KMS-11 (cell line): ENCODE results near the gene TOX3.

Experiments used
- H2AFZ ChIP-seq: fragments of 200-600 bp; sonication (generic); 2 replicates; pipeline ENCODE4 v1.6.1; 2016; ENCODE audit warnings: antibody characterized with exemption, mixed run types, low read depth
- H3K27ac ChIP-seq: fragments of 200-600 bp; sonication (generic); 2 replicates; pipeline ENCODE4 v1.6.1; 2016; ENCODE audit warnings: mild to moderate bottlenecking, mixed run types
- H3K27me3 ChIP-seq: fragments of 200-600 bp; sonication (generic); 2 replicates; pipeline ENCODE4 v1.6.1; 2017; ENCODE audit warnings: mild to moderate bottlenecking, low read depth, mixed run types, moderate library complexity; ENCODE audit not compliant: insufficient read depth
- H3K36me3 ChIP-seq: fragments of 200-600 bp; sonication (generic); 2 replicates; pipeline ENCODE4 v1.6.1; 2017; ENCODE audit warnings: mild to moderate bottlenecking, mixed run types; ENCODE audit not compliant: insufficient read depth
- H3K4me1 ChIP-seq: fragments of 200-600 bp; sonication (generic); 2 replicates; pipeline ENCODE4 v1.6.1; 2016; ENCODE audit warnings: mild to moderate bottlenecking, low read depth, mixed run types; ENCODE audit not compliant: poor library complexity, severe bottlenecking
- H3K4me2 ChIP-seq: fragments of 200-600 bp; sonication (generic); 2 replicates; pipeline ENCODE4 v1.7.0; 2016; ENCODE audit warnings: mild to moderate bottlenecking, mixed run types
- H3K4me3 ChIP-seq: fragments of 200-600 bp; sonication (generic); IDR thresholded peaks from 2 replicates; pipeline ENCODE4 v1.6.1; 2017; ENCODE audit warnings: low read depth, low read length, mixed read lengths; ENCODE audit not compliant: insufficient read depth
- H3K79me2 ChIP-seq: fragments of 200-600 bp; sonication (generic); 2 replicates; pipeline ENCODE4 v1.6.1; 2016; ENCODE audit warnings: low read depth, mixed run types; ENCODE audit not compliant: insufficient read depth
- H3K9ac ChIP-seq: fragments of 200-600 bp; sonication (generic); 2 replicates; pipeline ENCODE4 v1.6.1; 2016; ENCODE audit warnings: mild to moderate bottlenecking, mixed run types
- H4K20me1 ChIP-seq: fragments of 200-600 bp; sonication (generic); 2 replicates; pipeline ENCODE4 v1.6.1; 2016; ENCODE audit warnings: mild to moderate bottlenecking, mixed run types; ENCODE audit not compliant: insufficient read depth
- TF ChIP-seq, protein P1 (sequence below): fragments of 200-600 bp; sonication (generic); conservative IDR thresholded peaks from 2 replicates; pipeline ENCODE4 v1.6.1; 2017; ENCODE audit warnings: low read depth, mild to moderate bottlenecking, antibody characterized with exemption, low read length, moderate library complexity, mixed read lengths

The TOX3 gene

DNA sequence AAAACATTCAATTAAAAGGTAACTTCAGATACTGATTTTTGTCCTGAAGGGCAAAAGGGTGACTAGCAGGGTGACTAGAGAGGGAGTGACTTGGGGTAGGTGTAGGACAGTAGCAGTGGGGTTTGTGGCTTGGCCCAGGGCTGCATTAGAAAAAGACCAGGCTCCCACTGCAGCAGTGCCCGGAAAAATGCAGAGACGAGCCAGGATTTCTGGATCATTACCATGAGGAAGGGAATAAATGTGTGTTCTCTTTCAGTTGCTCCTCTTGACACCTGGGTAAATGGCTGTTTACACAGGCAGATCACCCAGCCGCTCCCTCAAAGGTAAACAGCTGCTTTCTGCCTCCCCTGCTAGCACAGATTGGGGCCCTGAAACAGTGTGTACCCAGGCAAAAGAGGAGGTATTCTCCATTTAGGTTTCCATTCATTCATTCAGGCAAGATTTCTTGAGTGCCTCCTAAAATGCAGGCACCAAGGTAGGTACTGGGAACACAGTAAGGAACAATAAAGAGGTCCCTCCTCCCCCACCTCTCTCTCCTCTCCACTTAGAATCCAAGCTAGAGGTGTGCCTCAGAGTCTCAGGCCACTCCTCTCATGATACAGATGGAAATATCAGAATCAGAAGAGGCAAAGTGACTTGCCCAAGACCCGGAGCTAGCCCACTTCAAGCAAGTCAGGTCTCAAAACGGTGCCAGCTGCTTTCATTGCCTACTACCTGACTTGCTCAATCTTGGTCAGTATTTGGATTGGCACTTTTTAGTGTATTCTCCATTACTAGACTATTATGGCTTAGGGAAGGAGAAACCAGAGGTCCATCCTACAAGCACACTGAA is 15.2 kb upstream of the TOX3 start:
- Histone ChIP-seq H3K4me3 (no peak overlapping the region), H2AFZ (no peak overlapping the region), H3K27me3 (no peaks in the 10 kb centered on the region), H3K79me2 (no peaks in the 10 kb centered on the region), H4K20me1 (no peaks in the 10 kb centered on the region), H3K4me2 (no peak overlapping the region), H3K36me3 (no peaks in the 10 kb centered on the region), H3K9ac (no peak overlapping the region), H3K27ac (no peak overlapping the region), H3K4me1 (no peaks in the 10 kb centered on the region)
- TF ChIP-seq, protein P1, sequence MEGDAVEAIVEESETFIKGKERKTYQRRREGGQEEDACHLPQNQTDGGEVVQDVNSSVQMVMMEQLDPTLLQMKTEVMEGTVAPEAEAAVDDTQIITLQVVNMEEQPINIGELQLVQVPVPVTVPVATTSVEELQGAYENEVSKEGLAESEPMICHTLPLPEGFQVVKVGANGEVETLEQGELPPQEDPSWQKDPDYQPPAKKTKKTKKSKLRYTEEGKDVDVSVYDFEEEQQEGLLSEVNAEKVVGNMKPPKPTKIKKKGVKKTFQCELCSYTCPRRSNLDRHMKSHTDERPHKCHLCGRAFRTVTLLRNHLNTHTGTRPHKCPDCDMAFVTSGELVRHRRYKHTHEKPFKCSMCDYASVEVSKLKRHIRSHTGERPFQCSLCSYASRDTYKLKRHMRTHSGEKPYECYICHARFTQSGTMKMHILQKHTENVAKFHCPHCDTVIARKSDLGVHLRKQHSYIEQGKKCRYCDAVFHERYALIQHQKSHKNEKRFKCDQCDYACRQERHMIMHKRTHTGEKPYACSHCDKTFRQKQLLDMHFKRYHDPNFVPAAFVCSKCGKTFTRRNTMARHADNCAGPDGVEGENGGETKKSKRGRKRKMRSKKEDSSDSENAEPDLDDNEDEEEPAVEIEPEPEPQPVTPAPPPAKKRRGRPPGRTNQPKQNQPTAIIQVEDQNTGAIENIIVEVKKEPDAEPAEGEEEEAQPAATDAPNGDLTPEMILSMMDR: no peak

DNA sequence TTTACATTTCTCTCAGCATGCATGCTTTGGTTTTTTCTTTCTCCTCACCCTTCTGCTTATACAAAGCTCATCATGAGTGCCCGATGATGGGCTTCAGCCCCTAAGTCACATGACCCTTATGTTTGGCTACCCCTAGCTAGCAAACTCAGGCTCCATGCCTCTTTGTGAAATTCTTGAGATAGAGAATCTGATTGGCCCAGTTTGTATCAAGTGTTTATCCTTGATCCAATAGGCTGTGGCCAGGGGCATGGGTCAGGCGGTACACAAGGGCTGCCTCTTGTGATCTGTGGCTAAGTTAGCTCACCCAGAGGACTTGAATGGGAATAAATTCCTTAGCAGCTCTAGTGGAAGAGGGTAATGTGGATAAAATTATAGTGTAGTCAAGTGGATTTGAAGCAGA is 11.5 kb upstream of the TOX3 start:
- H3K4me3 ChIP-seq: no peak overlapping the region
- no peak overlapping the region for H2AFZ ChIP-seq
- no peak overlapping the region for H3K9ac ChIP-seq
- H3K27ac ChIP-seq: no peak overlapping the region
- no peaks in the 10 kb centered on the region for H3K4me1 ChIP-seq
- H3K27me3 ChIP-seq: no peaks in the 10 kb centered on the region
- H3K36me3 ChIP-seq: no peaks in the 10 kb centered on the region
- TF ChIP-seq, protein P1: no peak
- H4K20me1 ChIP-seq: no peaks in the 10 kb centered on the region
- H3K79me2 ChIP-seq: no peaks in the 10 kb centered on the region
- H3K4me2 ChIP-seq: no peak overlapping the region

DNA sequence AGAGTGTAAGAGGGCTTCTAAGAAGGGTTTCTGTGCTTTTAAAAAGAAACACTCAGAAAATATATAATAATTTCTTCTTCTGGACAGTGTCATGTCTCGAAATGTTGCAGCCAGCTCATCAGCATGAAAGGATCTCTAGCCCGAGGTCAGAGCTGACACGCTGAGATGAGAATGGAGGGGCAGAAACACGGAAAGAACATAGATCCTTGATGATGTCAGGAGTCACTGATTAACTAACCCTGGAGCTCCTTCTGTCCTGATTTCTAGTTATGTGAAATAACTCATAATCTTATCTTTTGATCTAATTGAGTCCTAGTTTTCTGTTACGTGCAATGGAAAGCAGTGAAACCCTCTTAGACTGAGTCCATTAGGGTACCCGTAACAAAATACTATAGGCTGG is 10.3 kb upstream of the TOX3 start:
- Histone ChIP-seq H3K27me3 (no peaks in the 10 kb centered on the region), H3K9ac (no peak overlapping the region), H3K4me2 (no peak overlapping the region), H3K4me3 (no peak overlapping the region), H3K4me1 (no peaks in the 10 kb centered on the region), H3K36me3 (no peaks in the 10 kb centered on the region), H3K79me2 (no peaks in the 10 kb centered on the region), H3K27ac (no peak overlapping the region), H2AFZ (no peak overlapping the region), H4K20me1 (no peaks in the 10 kb centered on the region)
- TF ChIP-seq, protein P1: no peak

DNA sequence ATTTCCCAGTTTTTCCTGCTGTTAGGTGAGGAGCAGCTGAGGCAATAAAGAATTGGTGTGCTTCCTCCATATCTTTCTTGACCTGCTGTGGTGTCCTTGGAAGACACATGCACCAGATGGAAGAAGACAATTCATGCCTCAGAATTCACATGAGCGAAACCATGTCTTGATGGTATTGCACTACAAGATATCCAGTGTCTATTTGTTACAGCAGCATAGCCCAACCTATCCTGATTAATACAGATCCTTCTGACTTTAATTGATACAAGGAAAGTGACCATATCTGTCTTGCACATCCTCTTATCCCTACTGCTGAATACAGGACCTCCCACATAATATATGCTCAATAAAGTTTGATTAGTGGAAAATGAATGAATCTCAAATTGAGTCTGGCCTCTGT is 9.1 kb upstream of the TOX3 start:
- Histone ChIP-seq H3K4me1 (no peaks in the 10 kb centered on the region), H3K27me3 (no peaks in the 10 kb centered on the region), H3K9ac (no peak overlapping the region), H3K4me3 (no peak overlapping the region), H3K27ac (no peak overlapping the region), H3K79me2 (no peaks in the 10 kb centered on the region), H2AFZ (no peak overlapping the region), H3K4me2 (no peak overlapping the region), H4K20me1 (no peaks in the 10 kb centered on the region), H3K36me3 (no peaks in the 10 kb centered on the region)
- TF ChIP-seq, protein P1: no peak
